Thyroid gland (tissue), 4 donors: Measurements from ENCODE around the gene SH3RF3.

Experiments used
- CTCF ChIP-seq, 6 experiments: fragments of 200-600 bp in 3 of 6; fragments of 450-650 bp in 3 of 6; sonication (generic) in 3 of 6; IDR thresholded peaks; one replicate each; pipeline ENCODE4 v1.5.1; 2016 to 2019; ENCODE audit warnings: antibody characterized with exemption in 6 of 6, mild to moderate bottlenecking in 2 of 6, inconsistent platforms in 1 of 6, moderate library complexity in 1 of 6
- POLR2A ChIP-seq, 2 donors: fragments of 450-650 bp; IDR thresholded peaks; one replicate each; pipeline ENCODE4 v1.6.1; 2017; ENCODE audit warnings: antibody characterized with exemption in 2 of 2, mild to moderate bottlenecking in 2 of 2, moderate library complexity in 1 of 2

- TF ChIP-seq CTCF (IDR thresholded peaks at IDR 0.05) (no peak), POLR2A (IDR thresholded peaks at IDR 0.05) (no peak)
Observed at GRCh38 chr2:109255654-109256053, 126.6 kb downstream of the SH3RF3 start.
